ENCODE results near the gene SDHA. TPM values are rescaled to one million over a fixed set of nuclear protein-coding genes. Genes with fewer than 3 reads are reported as not detected.
"Not testable (repeated sequence)": the region's sequence is repeated elsewhere in the genome, so short reads cannot be mapped to it uniquely, and the experiment has no call there.

The SDHA gene
- total RNA-seq, 1 donor from 2014 or later: 88.5 TPM

DNA sequence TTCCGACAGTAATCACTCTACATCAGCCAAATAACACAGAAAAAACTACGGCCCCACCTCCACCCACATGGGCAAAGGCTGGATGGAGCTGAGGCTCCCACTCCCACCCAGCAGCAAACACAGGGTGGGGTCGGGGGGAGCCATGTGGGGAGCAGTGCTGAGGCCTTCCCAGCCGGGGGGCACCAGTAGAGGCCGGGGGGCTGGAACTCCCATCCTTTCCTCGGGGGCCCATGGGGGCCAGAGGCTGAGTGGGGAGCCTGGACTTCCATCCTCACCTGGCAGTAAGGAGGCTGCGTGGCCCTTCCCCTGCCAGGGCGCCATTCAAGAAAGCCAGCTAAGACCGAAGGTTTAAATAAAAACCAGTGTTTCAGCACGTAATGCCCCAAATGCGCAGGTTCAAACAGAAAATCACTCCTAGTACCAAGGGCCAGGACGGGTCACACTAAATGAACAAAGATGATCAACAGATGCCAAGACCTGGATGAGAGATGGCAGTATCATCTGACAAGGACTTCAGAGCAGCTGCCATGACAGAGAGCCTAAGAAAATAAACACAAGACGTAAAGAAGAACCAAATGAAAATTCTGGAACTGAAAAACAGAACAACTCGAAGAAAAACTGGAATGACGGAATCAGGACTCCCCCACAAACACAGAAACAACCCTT, 9.5 kb upstream of the SDHA start:
- no peak overlapping the region for H3K27ac Mint-ChIP-seq
- H3K4me3 Mint-ChIP-seq (ENCODE audit: low read depth): no peak overlapping the region
- peaks cover 10% of the 10 kb centered on the region for H3K4me1 Mint-ChIP-seq (ENCODE audit: low read depth)
- H3K9me3 Mint-ChIP-seq (ENCODE audit: low read depth): no peaks in the 10 kb centered on the region
- peaks cover 5% of the 10 kb centered on the region for H3K36me3 Mint-ChIP-seq (ENCODE audit: insufficient read depth)
- TF ChIP-seq CTCF (IDR thresholded peaks at IDR 0.05; ENCODE audit: unreplicated experiment): no peak
- no peak for DNase-seq (ENCODE audit: low spot score, unreplicated experiment)
- no peaks in the 10 kb centered on the region for H3K27me3 Mint-ChIP-seq

DNA sequence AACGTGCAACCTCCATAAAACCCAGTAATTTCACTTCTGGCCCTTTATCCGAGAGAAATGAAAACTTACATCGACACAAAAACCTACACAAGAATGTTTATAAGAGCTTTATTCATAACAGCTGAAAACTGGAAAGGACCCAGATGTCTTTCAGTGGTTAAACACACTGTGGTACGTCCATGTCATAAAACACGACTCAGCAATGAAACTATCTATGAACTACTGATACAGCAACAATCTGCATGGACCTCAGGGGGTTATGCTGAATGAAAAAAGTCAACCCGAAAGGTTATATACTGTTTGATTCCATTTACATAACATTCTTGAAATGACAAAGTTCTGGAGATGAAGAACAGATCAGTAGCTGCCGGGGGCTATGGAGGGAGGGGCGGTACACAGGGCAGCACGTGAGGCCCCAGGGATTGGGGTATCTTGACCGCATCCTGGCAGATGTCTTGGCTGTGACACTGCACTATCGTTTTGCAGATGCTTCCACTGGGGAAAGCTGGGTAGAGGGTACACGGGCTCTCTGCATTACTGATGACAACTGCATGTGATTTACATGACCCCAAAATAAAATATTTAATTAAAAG, 4.2 kb upstream of the SDHA start:
- Mint-ChIP-seq H3K27ac (no peak overlapping the region), H3K4me3 (ENCODE audit: low read depth) (no peak overlapping the region), H3K4me1 (ENCODE audit: low read depth) (peaks cover 14% of the 10 kb centered on the region), H3K9me3 (ENCODE audit: low read depth) (no peaks in the 10 kb centered on the region), H3K27me3 (no peaks in the 10 kb centered on the region), H3K36me3 (ENCODE audit: insufficient read depth) (peaks cover 9% of the 10 kb centered on the region)
- DNase-seq (ENCODE audit: low spot score, unreplicated experiment): no peak
- TF ChIP-seq CTCF (IDR thresholded peaks at IDR 0.05; ENCODE audit: unreplicated experiment): no peak

DNA sequence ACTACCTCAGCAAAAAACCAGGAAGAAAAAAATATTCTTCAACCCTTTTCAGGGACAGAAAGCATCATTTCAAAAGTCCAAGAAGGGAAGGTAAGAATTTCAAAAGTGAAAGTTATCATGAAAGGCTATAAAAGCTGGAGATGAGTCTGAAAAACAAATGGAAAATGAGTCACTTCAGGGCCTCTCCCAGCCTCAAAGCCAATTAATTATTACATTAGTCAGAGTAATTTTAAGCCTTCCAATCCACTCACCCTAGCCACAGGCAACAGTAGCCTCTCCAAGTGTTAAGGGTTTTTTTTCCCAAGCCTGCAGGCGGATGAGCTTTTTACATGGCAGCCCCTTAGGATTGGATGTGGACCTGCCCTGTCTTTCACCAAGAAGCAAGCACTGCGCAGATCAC, 2.9 kb upstream of the SDHA start:
- Mint-ChIP-seq H3K4me3 (ENCODE audit: low read depth) (peak overlapping the region; percentile 20), H3K4me1 (ENCODE audit: low read depth) (peaks cover 19% of the 10 kb centered on the region)
- H3K27me3 Mint-ChIP-seq; H3K36me3 Mint-ChIP-seq (ENCODE audit: insufficient read depth); H3K27ac Mint-ChIP-seq; DNase-seq (ENCODE audit: low spot score, unreplicated experiment); H3K9me3 Mint-ChIP-seq (ENCODE audit: low read depth): not testable (repeated sequence)

DNA sequence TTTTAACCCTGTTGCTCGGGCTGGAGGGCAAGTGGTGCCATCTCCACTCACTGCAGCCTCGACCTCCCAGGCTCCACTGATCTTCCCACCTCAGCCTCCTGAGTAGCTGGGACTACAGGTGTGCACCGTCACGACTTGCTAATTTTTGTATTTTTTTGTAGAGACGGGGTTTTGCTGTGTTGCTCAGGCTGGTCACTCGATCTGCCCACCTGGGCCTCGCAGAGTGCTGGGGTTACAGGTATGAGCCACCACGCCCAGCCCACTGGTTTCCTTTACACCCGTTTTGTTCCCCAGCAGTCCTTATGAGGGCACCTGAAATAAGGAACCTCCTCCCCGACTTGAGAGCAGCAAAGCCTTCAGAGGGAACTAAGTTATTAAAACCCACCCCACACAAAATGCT, 2.0 kb upstream of the SDHA start:
- not testable (repeated sequence) for H3K27ac Mint-ChIP-seq; H3K4me3 Mint-ChIP-seq (ENCODE audit: low read depth); H3K9me3 Mint-ChIP-seq (ENCODE audit: low read depth); H3K36me3 Mint-ChIP-seq (ENCODE audit: insufficient read depth); DNase-seq (ENCODE audit: low spot score, unreplicated experiment); H3K27me3 Mint-ChIP-seq
- peaks cover 18% of the 10 kb centered on the region for H3K4me1 Mint-ChIP-seq (ENCODE audit: low read depth)

DNA sequence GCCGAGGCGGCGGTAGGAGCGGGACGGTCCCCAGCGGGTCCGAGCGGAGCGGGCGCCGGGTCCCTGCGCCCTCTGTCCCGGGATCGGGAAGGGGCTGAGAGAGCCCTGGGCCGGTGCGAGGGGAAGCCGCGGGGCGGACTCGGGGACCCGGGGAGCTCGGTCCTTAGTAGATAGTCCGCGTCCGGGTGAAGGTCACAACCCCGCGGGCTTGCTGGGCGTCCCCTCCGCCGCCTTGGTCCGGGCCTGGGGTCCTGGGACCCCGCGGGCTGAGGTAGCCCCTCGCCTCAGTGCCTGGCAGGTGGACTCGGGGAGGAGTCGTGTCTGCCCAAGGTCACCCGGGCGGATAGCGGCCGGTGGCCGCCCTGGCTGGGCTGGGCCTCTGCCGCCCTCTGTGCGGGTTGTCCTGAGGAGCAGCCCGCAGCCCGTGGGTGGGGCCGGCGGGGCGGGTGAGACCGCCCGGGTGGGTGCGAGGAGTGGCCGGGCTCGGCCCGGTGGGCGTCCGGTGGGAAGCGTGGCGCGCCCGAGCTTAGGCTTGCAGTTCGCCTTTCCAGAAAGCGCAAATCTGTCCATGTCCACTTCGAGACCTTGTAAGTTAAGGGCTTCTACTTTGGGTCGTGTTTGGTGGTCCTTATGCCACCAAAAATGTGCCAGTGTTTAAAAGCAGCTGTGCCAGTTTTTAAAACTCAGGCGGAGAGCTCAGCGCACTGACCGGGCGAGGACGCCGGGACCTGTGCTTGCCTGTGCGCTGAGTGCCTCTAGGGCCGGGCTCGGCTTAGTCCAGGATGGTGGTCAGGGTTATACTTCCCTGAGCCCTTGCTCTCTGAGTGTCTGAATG, 554 bp downstream of the SDHA start:
- peak overlapping the region; percentile 91 for H3K27ac Mint-ChIP-seq
- DNase-seq (ENCODE audit: low spot score, unreplicated experiment): peak; percentile 33
- H3K9me3 Mint-ChIP-seq (ENCODE audit: low read depth): no peaks in the 10 kb centered on the region
- H3K4me3 Mint-ChIP-seq (ENCODE audit: low read depth): peak overlapping the region; percentile 94
- H3K36me3 Mint-ChIP-seq (ENCODE audit: insufficient read depth): peaks cover 9% of the 10 kb centered on the region
- no peaks in the 10 kb centered on the region for H3K27me3 Mint-ChIP-seq
- H3K4me1 Mint-ChIP-seq (ENCODE audit: low read depth): peaks cover 18% of the 10 kb centered on the region
- no peak for TF ChIP-seq CTCF (IDR thresholded peaks at IDR 0.05; ENCODE audit: unreplicated experiment)

GRCh38 chr5:219460-219863, 1.3 kb downstream of the SDHA start:
- Mint-ChIP-seq H3K9me3 (ENCODE audit: low read depth) (no peaks in the 10 kb centered on the region), H3K27ac (no peak overlapping the region), H3K4me3 (ENCODE audit: low read depth) (peak overlapping the region; percentile 94), H3K4me1 (ENCODE audit: low read depth) (peaks cover 18% of the 10 kb centered on the region), H3K27me3 (no peaks in the 10 kb centered on the region), H3K36me3 (ENCODE audit: insufficient read depth) (peaks cover 5% of the 10 kb centered on the region)
- TF ChIP-seq CTCF (IDR thresholded peaks at IDR 0.05; ENCODE audit: unreplicated experiment): no peak
- no peak for DNase-seq (ENCODE audit: low spot score, unreplicated experiment)
